Measurements from ENCODE around the gene ZC3H7A.
A peak's percentile ranks its signal among the peaks of the same experiment; 100 is the strongest.
"Not testable (repeated sequence)": the region's sequence is repeated elsewhere in the genome, so short reads cannot be mapped to it uniquely, and the experiment has no call there.

ZC3H7A gene

GRCh38 chr16:11797166-11797956 lies at the start of gene ZC3H7A:
Gene ZC3H7A, minus strand, starts transcription at chr16:11797258. Its CDS starts 14,904 bp downstream, at chr16:11782354.
- peak; percentile 93 for DNase-seq

GRCh38 chr16:11844499-11844898 lies 47.4 kb upstream of the ZC3H7A start:
- no peak for DNase-seq

- DNase-seq: no peak
Observed at GRCh38 chr16:11843861-11844260, 46.8 kb upstream of the ZC3H7A start.

GRCh38 chr16:11843206-11843605 lies 46.1 kb upstream of the ZC3H7A start:
- no peak for DNase-seq

GRCh38 chr16:11841026-11841425 lies 44.0 kb upstream of the ZC3H7A start:
- no peak for DNase-seq

GRCh38 chr16:11836650-11837244 lies 39.7 kb upstream of the ZC3H7A start:
- no peak for DNase-seq

GRCh38 chr16:11835891-11836649 lies 39.0 kb upstream of the ZC3H7A start:
- DNase-seq: peak; percentile 41

GRCh38 chr16:11835309-11835708 lies 38.3 kb upstream of the ZC3H7A start:
- DNase-seq: no peak

- no peak for DNase-seq
Observed at GRCh38 chr16:11833951-11834695, 37.1 kb upstream of the ZC3H7A start.

- no peak for DNase-seq
Observed at GRCh38 chr16:11828696-11829095, 31.6 kb upstream of the ZC3H7A start.

GRCh38 chr16:11825520-11826165 lies 28.6 kb upstream of the ZC3H7A start:
- DNase-seq: not testable (repeated sequence)

GRCh38 chr16:11824362-11824761 lies 27.3 kb upstream of the ZC3H7A start:
- DNase-seq: peak; percentile 27

- DNase-seq: not testable (repeated sequence)
Observed at GRCh38 chr16:11823645-11824044, 26.6 kb upstream of the ZC3H7A start.

GRCh38 chr16:11819798-11820197 lies 22.7 kb upstream of the ZC3H7A start:
- no peak for DNase-seq

GRCh38 chr16:11818970-11819369 lies 21.9 kb upstream of the ZC3H7A start:
- DNase-seq: not testable (repeated sequence)

- no peak for DNase-seq
Observed at GRCh38 chr16:11816123-11816522, 19.1 kb upstream of the ZC3H7A start.

GRCh38 chr16:11814800-11815199 lies 17.7 kb upstream of the ZC3H7A start:
- DNase-seq: not testable (repeated sequence)

- no peak for DNase-seq
Observed at GRCh38 chr16:11806721-11807120, 9.7 kb upstream of the ZC3H7A start.

- no peak for DNase-seq
Observed at GRCh38 chr16:11805556-11805955, 8.5 kb upstream of the ZC3H7A start.

GRCh38 chr16:11801481-11802021 lies 4.5 kb upstream of the ZC3H7A start:
- DNase-seq: no peak

- DNase-seq: no peak
Observed at GRCh38 chr16:11800382-11800718, 3.3 kb upstream of the ZC3H7A start.
